ENCODE results near the gene FRMPD2. TPM values are rescaled to one million over a fixed set of nuclear protein-coding genes. Genes with fewer than 3 reads are reported as not detected.
A peak's percentile ranks its signal among the peaks of the same experiment; 100 is the strongest.
"Not testable (repeated sequence)": the region's sequence is repeated elsewhere in the genome, so short reads cannot be mapped to it uniquely, and the experiment has no call there.

FRMPD2 gene
- total and polyA plus RNA-seq, 12 donors, result under 0.01 to 0.55 TPM; not detected in 10

GRCh38 chr10:48184224-48184623 lies 90.3 kb downstream of the FRMPD2 start:
- WGBS, 4 donors, result 67 to 78% (median 69%) methylated on average over 4 of the region's 4 CpGs
- H3K27me3 ChIP-seq, result no peaks in the 10 kb centered on the region

GRCh38 chr10:48172715-48173114 lies 101.8 kb downstream of the FRMPD2 start:
- intact Hi-C loops (cut with DNase I); H3K4me1 ChIP-seq (replicated peaks in 1 of 2); H3K27ac ChIP-seq; DNase-seq; H3K27me3 ChIP-seq; H3K36me3 ChIP-seq (replicated peaks in 1 of 2); H3K9me3 ChIP-seq (replicated peaks in 1 of 3); H3K4me3 ChIP-seq: not testable (repeated sequence)
- WGBS, 4 donors, result 22 to 58% (median 34%) methylated on average over 2 to 5 of the region's 5 CpGs

More at GRCh38 chr10:48184224-48184623, 90.3 kb downstream of the FRMPD2 start:
- H3K4me3 ChIP-seq, result no peak overlapping the region
- no peaks in the 10 kb centered on the region for H3K9me3 ChIP-seq (replicated peaks in 1 of 3)
- intact Hi-C loops (cut with DNase I), result no loop called here
- no peaks in the 10 kb centered on the region for H3K4me1 ChIP-seq (replicated peaks in 1 of 2)
- TF ChIP-seq POLR2A (IDR thresholded peaks at IDR 0.05), result no peak
- no peak for TF ChIP-seq CTCF (IDR thresholded peaks at IDR 0.05)
- DNase-seq, result no peak
- H3K27ac ChIP-seq, result no peak overlapping the region
- H3K36me3 ChIP-seq (replicated peaks in 1 of 2), result no peaks in the 10 kb centered on the region

GRCh38 chr10:48160670-48161069 lies 113.8 kb downstream of the FRMPD2 start:
- H3K9me3 ChIP-seq (replicated peaks in 1 of 3); intact Hi-C loops (cut with DNase I); H3K27ac ChIP-seq; H3K4me3 ChIP-seq; H3K36me3 ChIP-seq (replicated peaks in 1 of 2); H3K4me1 ChIP-seq (replicated peaks in 1 of 2); H3K27me3 ChIP-seq: not testable (repeated sequence)
- DNase-seq, result peak in 1 of 7 donors; percentile 9
- 40 to 45% methylated on average over 3 of the region's 5 CpGs; no CpG with 5 or more reads in 2 of the 4 donors for WGBS, 4 donors

GRCh38 chr10:48160163-48160562 lies 114.3 kb downstream of the FRMPD2 start:
- H3K9me3 ChIP-seq (replicated peaks in 1 of 3); H3K27ac ChIP-seq; H3K4me1 ChIP-seq (replicated peaks in 1 of 2); intact Hi-C loops (cut with DNase I); DNase-seq; H3K36me3 ChIP-seq (replicated peaks in 1 of 2); H3K4me3 ChIP-seq; H3K27me3 ChIP-seq: not testable (repeated sequence)
- WGBS, 4 donors, result 74 to 90% (median 83%) methylated on average over 4 to 6 of the region's 6 CpGs

- H3K36me3 ChIP-seq (replicated peaks in 1 of 2); H3K9me3 ChIP-seq (replicated peaks in 1 of 3); H3K27ac ChIP-seq; DNase-seq; H3K4me1 ChIP-seq (replicated peaks in 1 of 2); intact Hi-C loops (cut with DNase I); H3K27me3 ChIP-seq; H3K4me3 ChIP-seq: not testable (repeated sequence)
- 68 to 78% (median 70%) methylated on average over 4 to 6 of the region's 6 CpGs for WGBS, 4 donors
Observed at GRCh38 chr10:48154211-48155140, 120.0 kb downstream of the FRMPD2 start.

GRCh38 chr10:48147643-48148042 lies 126.9 kb downstream of the FRMPD2 start:
- H3K4me1 ChIP-seq (replicated peaks in 1 of 2); H3K36me3 ChIP-seq (replicated peaks in 1 of 2); H3K27ac ChIP-seq; H3K9me3 ChIP-seq (replicated peaks in 1 of 3); intact Hi-C loops (cut with DNase I); DNase-seq; H3K4me3 ChIP-seq; H3K27me3 ChIP-seq: not testable (repeated sequence)
- 88 to 94% methylated on average over 1 of the region's 3 CpGs; no CpG with 5 or more reads in 2 of the 4 donors for WGBS, 4 donors

GRCh38 chr10:48143721-48144642 lies 130.5 kb downstream of the FRMPD2 start:
- H3K4me1 ChIP-seq (replicated peaks in 1 of 2); H3K27me3 ChIP-seq; H3K9me3 ChIP-seq (replicated peaks in 1 of 3); intact Hi-C loops (cut with DNase I); DNase-seq; H3K4me3 ChIP-seq; H3K36me3 ChIP-seq (replicated peaks in 1 of 2); H3K27ac ChIP-seq: not testable (repeated sequence)
- whole genome bisulfite sequencing, 4 donors, result no CpG with 5 or more reads among the region's 10 CpGs

GRCh38 chr10:48140949-48141348 lies 133.5 kb downstream of the FRMPD2 start:
- H3K27me3 ChIP-seq; H3K4me3 ChIP-seq; H3K36me3 ChIP-seq (replicated peaks in 1 of 2); H3K4me1 ChIP-seq (replicated peaks in 1 of 2); DNase-seq; H3K9me3 ChIP-seq (replicated peaks in 1 of 3); intact Hi-C loops (cut with DNase I); H3K27ac ChIP-seq: not testable (repeated sequence)
- WGBS, 4 donors, result 85 to 86% methylated on average over 1 to 2 of the region's 3 CpGs; no CpG with 5 or more reads in 2 of the 4 donors

GRCh38 chr10:48139953-48140850 lies 134.3 kb downstream of the FRMPD2 start:
- H3K4me3 ChIP-seq; H3K4me1 ChIP-seq (replicated peaks in 1 of 2); intact Hi-C loops (cut with DNase I); DNase-seq; H3K27ac ChIP-seq; H3K36me3 ChIP-seq (replicated peaks in 1 of 2); H3K27me3 ChIP-seq; H3K9me3 ChIP-seq (replicated peaks in 1 of 3): not testable (repeated sequence)
- 57 to 64% methylated on average over 18 to 21 of the region's 53 CpGs; no CpG with 5 or more reads in 2 of the 4 donors for WGBS, 4 donors

Measured in adrenal gland (tissue), 12 donors.